Neural progenitor cell (in vitro differentiated cells): ENCODE measurements around the gene STRA6. TPM values are rescaled to one million over a fixed set of nuclear protein-coding genes. Genes with fewer than 3 reads are reported as not detected.
A peak's percentile ranks its signal among the peaks of the same experiment; 100 is the strongest.

Source experiments
- DNase-seq: peaks from one replicate; pipeline ENCODE4 v3.0.0-alpha.2; 2016; ENCODE audit warnings: low spot score
- H2AFZ ChIP-seq: fragments of 200-600 bp; sonication (generic); replicated peaks from 2 replicates; pipeline ENCODE4 v1.6.1; 2016; ENCODE audit warnings: antibody characterized with exemption
- H3F3A ChIP-seq: fragments of 200-600 bp; sonication (generic); 2 replicates; pipeline ENCODE4 v1.6.1; 2016; ENCODE audit warnings: antibody characterized with exemption, low read depth
- H3K27ac ChIP-seq: fragments of 200-600 bp; sonication (generic); 2 replicates; pipeline ENCODE4 v1.5.1; 2016; ENCODE audit warnings: mild to moderate bottlenecking
- H3K27me3 ChIP-seq: fragments of 200-600 bp; sonication (generic); 2 replicates; pipeline ENCODE4 v1.6.1; 2016; ENCODE audit warnings: mild to moderate bottlenecking, moderate library complexity
- H3K36me3 ChIP-seq: fragments of 200-600 bp; sonication (generic); 2 replicates; pipeline ENCODE4 v1.5.1; 2016
- H3K4me1 ChIP-seq: fragments of 200-600 bp; sonication (generic); 2 replicates; pipeline ENCODE4 v1.6.1; 2016; ENCODE audit warnings: mixed run types
- H3K4me2 ChIP-seq: fragments of 200-600 bp; sonication (generic); 2 replicates; pipeline ENCODE4 v1.6.1; 2016
- H3K4me3 ChIP-seq: fragments of 200-600 bp; sonication (generic); 2 replicates; pipeline ENCODE4 v1.5.1; 2016
- H3K79me2 ChIP-seq: fragments of 200-600 bp; sonication (generic); 2 replicates; pipeline ENCODE4 v1.6.1; 2016; ENCODE audit warnings: low read depth
- H3K9ac ChIP-seq: fragments of 200-600 bp; sonication (generic); 2 replicates; pipeline ENCODE4 v1.6.1; 2016
- H3K9me3 ChIP-seq: fragments of 200-600 bp; sonication (generic); 2 replicates; pipeline ENCODE4 v1.5.1; 2016; ENCODE audit warnings: low read depth
- H4K20me1 ChIP-seq: fragments of 200-600 bp; sonication (generic); 2 replicates; pipeline ENCODE4 v1.6.1; 2016; ENCODE audit warnings: low read depth
- H3K27ac Mint-ChIP-seq: 3 replicates; pipeline ENCODE4 v1.8.0; 2021; ENCODE audit warnings: mixed read lengths
- H3K27me3 Mint-ChIP-seq: 2 replicates; pipeline ENCODE4 v1.8.0; 2022; ENCODE audit warnings: low read depth, mild to moderate bottlenecking, inconsistent platforms, moderate library complexity, mixed read lengths; ENCODE audit not compliant: insufficient read depth
- H3K36me3 Mint-ChIP-seq: 3 replicates; pipeline ENCODE4 v1.8.0; 2021; ENCODE audit warnings: mixed read lengths
- H3K4me1 Mint-ChIP-seq: 3 replicates; pipeline ENCODE4 v1.8.0; 2021; ENCODE audit warnings: mixed read lengths
- H3K4me3 Mint-ChIP-seq: 3 replicates; pipeline ENCODE4 v1.8.0; 2021; ENCODE audit warnings: mild to moderate bottlenecking, moderate library complexity, mixed read lengths
- H3K9me3 Mint-ChIP-seq: 3 replicates; pipeline ENCODE4 v1.8.0; 2020; ENCODE audit warnings: mixed read lengths
- EZH2 ChIP-seq: fragments of 200-600 bp; sonication (generic); IDR thresholded peaks from 2 replicates; pipeline ENCODE4 v1.6.1; 2017; ENCODE audit warnings: antibody characterized with exemption, mild to moderate bottlenecking, moderate library complexity
- EZH2phosphoT487 ChIP-seq: fragments of 200-600 bp; sonication (generic); IDR thresholded peaks from 2 replicates; pipeline ENCODE4 v1.6.1; 2017; ENCODE audit warnings: antibody characterized with exemption
- total RNA-seq: library from RNA; depleted of rRNA; stranded (reverse); fragments of >200 nt; gene quantifications from 2 replicates; pipeline ENCODE4 v1.2.3, GENCODE V29; 2015; ENCODE audit warnings: low replicate concordance
- TF ChIP-seq, protein P1 (sequence below): fragments of 200-600 bp; sonication (generic); IDR thresholded peaks from 2 replicates; pipeline ENCODE4 v1.5.1; 2017; ENCODE audit warnings: antibody characterized with exemption, mild to moderate bottlenecking

Gene STRA6
- total RNA-seq, 1 donor from 2014 or later: 3.1 TPM

DNA sequence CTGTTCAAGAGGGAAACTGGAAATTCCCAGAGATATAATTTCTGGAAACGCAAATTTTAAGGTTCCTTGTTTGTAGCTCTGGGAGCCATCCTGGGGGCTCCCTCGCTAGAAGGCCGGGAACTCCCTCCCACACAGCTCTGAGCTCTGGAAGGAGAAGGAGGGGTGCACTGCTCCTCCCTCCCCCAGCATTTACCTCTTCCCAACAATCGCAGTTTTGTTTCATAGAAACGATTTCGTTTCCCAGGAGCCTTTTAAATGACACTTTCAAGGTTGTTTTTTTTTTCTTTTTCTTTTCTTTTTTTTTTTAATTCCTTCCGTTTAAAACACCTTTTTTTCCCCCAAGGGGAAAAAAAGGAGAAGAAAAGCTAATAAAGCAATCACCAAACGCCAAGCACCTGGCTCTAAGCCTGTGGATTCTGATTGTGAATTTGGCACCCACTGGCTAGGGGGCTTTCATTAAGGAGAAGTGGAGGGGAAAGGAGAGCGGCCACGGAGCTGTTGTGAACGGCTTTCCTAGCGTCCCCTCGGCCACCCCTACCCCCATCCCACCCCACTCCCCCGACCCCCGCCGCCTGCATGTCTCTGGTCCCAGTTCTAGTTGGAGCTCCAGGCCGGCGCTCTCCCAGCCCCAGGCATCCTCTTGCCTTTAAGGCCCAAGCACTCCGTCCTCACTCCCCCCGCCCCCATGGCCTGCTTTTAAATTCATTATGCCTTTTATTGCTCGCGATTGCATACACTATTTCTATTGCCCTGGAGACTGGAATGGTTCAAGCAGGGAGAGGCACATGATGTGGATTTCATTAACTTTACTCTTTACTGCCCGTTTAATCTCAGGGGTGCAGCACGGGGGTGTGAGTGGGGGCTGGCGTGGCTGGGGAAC, 19.9 kb upstream of the STRA6 start:
- Mint-ChIP-seq H3K27ac (peak overlapping the region; percentile 6), H3K9me3 (no peaks in the 10 kb centered on the region), H3K4me1 (peaks cover 76% of the 10 kb centered on the region), H3K36me3 (no peaks in the 10 kb centered on the region), H3K27me3 (peaks cover 37% of the 10 kb centered on the region), H3K4me3 (no peak overlapping the region)
- H3K36me3 ChIP-seq: no peaks in the 10 kb centered on the region
- peaks cover 47% of the 10 kb centered on the region for H3K27me3 ChIP-seq
- H3K9ac ChIP-seq: no peak overlapping the region
- H3K4me1 ChIP-seq: peaks cover 48% of the 10 kb centered on the region
- H3K4me3 ChIP-seq: no peak overlapping the region
- TF ChIP-seq EZH2 (no peak), EZH2phosphoT487 (no peak)
- TF ChIP-seq, protein P1, sequence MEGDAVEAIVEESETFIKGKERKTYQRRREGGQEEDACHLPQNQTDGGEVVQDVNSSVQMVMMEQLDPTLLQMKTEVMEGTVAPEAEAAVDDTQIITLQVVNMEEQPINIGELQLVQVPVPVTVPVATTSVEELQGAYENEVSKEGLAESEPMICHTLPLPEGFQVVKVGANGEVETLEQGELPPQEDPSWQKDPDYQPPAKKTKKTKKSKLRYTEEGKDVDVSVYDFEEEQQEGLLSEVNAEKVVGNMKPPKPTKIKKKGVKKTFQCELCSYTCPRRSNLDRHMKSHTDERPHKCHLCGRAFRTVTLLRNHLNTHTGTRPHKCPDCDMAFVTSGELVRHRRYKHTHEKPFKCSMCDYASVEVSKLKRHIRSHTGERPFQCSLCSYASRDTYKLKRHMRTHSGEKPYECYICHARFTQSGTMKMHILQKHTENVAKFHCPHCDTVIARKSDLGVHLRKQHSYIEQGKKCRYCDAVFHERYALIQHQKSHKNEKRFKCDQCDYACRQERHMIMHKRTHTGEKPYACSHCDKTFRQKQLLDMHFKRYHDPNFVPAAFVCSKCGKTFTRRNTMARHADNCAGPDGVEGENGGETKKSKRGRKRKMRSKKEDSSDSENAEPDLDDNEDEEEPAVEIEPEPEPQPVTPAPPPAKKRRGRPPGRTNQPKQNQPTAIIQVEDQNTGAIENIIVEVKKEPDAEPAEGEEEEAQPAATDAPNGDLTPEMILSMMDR: no peak
- no peaks in the 10 kb centered on the region for H3K79me2 ChIP-seq
- no peaks in the 10 kb centered on the region for H4K20me1 ChIP-seq
- DNase-seq: peak; percentile 55
- H2AFZ ChIP-seq: no peak overlapping the region
- H3K9me3 ChIP-seq: no peaks in the 10 kb centered on the region
- H3K4me2 ChIP-seq: peak overlapping the region; percentile 68
- peaks cover 44% of the 10 kb centered on the region for H3F3A ChIP-seq
- no peak overlapping the region for H3K27ac ChIP-seq

DNA sequence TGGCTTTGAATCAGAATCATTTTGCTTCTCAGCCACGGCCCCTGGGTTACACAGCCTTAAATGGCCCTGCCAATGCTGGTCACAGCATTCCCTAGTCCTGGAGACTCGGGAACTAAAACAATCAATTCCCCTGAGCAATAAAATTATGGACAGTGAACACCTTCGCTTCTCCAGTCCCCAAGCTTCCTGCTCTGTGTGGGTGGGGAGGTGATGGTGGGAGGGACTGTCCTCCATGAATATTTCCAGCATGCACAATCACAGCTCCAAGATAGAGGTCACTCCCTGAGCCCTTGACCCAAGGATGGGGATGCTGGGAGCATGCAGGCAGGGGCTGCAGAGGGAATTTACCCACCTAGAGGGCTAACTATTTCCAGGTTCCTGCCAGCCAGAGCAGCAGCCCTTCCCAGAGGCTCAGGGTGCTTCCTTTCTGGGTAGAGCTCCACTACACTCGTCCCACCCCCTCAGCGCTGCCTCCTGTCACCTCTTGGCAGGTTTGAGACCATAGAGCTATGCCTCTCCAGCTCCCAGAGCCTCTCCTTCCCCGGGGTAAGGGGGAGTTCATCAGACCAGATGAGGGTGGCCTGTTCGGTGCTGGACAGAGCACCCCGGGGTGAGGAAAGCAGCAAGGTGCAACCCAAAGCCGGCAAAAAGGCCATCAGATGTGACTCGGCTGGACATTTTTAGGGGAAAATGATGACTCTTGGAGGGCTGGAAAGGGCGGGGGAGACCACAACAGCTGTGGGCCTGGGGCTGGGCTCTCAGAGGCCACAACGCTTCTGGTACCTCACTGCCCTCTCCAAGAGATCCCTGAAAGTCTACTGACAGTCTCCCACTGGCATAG, 19.0 kb upstream of the STRA6 start:
- Histone ChIP-seq H3K4me2 (peak overlapping the region; percentile 68), H3K4me3 (no peak overlapping the region), H4K20me1 (no peaks in the 10 kb centered on the region), H3K36me3 (no peaks in the 10 kb centered on the region), H3K9me3 (no peaks in the 10 kb centered on the region), H2AFZ (no peak overlapping the region), H3K4me1 (peaks cover 46% of the 10 kb centered on the region), H3K9ac (no peak overlapping the region), H3K27ac (no peak overlapping the region), H3K79me2 (no peaks in the 10 kb centered on the region), H3F3A (peaks cover 42% of the 10 kb centered on the region), H3K27me3 (peaks cover 47% of the 10 kb centered on the region)
- H3K36me3 Mint-ChIP-seq: no peaks in the 10 kb centered on the region
- peaks cover 71% of the 10 kb centered on the region for H3K4me1 Mint-ChIP-seq
- no peak overlapping the region for H3K4me3 Mint-ChIP-seq
- H3K27ac Mint-ChIP-seq: peak overlapping the region; percentile 82
- no peak for DNase-seq
- peaks cover 35% of the 10 kb centered on the region for H3K27me3 Mint-ChIP-seq
- TF ChIP-seq EZH2phosphoT487: no peak
- TF ChIP-seq EZH2: no peak
- TF ChIP-seq, protein P1: no peak
- H3K9me3 Mint-ChIP-seq: no peaks in the 10 kb centered on the region

DNA sequence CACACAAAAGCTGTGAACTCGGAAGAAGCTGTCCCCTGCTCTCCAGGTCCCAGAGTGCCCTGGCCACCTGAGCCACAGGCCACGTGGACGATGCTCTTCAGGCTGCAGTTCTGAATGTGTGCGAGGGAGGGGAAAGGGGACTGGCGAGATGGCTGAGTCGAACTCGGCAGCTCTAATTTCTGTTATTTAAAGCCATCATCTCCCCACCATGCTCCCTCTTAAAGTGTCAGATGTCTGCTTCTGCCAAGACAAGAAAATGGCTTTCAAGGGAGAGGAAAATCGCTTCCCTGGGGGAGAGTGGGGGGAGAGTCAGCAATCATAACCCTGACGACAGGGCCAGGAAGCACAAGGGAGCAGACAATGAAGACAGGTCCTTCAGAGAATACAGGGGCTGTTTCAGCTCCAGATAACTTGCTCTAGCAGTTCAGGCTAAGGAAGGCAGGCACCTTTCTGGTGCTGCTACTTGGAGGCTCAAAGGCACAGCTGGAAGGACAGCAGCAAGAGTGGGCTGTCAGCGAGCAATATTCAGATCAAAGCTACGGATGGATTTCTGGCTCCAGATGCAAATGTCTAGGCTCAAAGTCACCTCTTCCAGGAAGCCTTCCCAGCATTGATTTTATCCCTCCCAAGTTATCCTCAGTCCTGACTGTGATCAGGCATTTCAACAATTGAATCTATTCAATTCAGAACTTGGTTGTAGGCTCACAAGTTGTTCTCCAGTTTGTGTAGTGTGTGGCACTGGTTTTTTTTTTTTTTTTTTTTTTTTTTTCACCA, 18.1 kb upstream of the STRA6 start:
- no peaks in the 10 kb centered on the region for H3K9me3 Mint-ChIP-seq
- Histone ChIP-seq H3K79me2 (no peaks in the 10 kb centered on the region), H3K27me3 (peaks cover 39% of the 10 kb centered on the region), H3K9ac (no peak overlapping the region), H3K36me3 (no peaks in the 10 kb centered on the region), H3K9me3 (no peaks in the 10 kb centered on the region), H3K4me1 (peaks cover 53% of the 10 kb centered on the region), H3K4me3 (no peak overlapping the region), H2AFZ (no peak overlapping the region), H3F3A (peaks cover 49% of the 10 kb centered on the region), H3K27ac (no peak overlapping the region), H3K4me2 (no peak overlapping the region), H4K20me1 (no peaks in the 10 kb centered on the region)
- no peaks in the 10 kb centered on the region for H3K36me3 Mint-ChIP-seq
- DNase-seq: no peak
- H3K4me3 Mint-ChIP-seq: peak overlapping the region; percentile 55
- peaks cover 72% of the 10 kb centered on the region for H3K4me1 Mint-ChIP-seq
- TF ChIP-seq EZH2 (no peak), EZH2phosphoT487 (no peak)
- TF ChIP-seq, protein P1: no peak
- peaks cover 32% of the 10 kb centered on the region for H3K27me3 Mint-ChIP-seq
- H3K27ac Mint-ChIP-seq: peak overlapping the region; percentile 46
